SK-N-SH (cell line): ENCODE results near the gene CPM. TPM values are rescaled to one million over a fixed set of nuclear protein-coding genes. Genes with fewer than 3 reads are reported as not detected.
A peak's percentile ranks its signal among the peaks of the same experiment; 100 is the strongest.

Source experiments
- CTCF ChIA-PET: fragments of 300-600, 350-600 bp; formaldehyde crosslinking; extraction: SDS; loops from one replicate; lab custom pipeline; 2021; lab: Yijun Ruan, JAX
- POLR2A ChIA-PET: fragments of 350-600 bp; sonication (Branson Sonifier 250); formaldehyde crosslinking; extraction: SDS; loops from one replicate; lab custom pipeline; 2020; ENCODE audit warnings: antibody characterized with exemption, inconsistent platforms; lab: Yijun Ruan, JAX
- DNase-seq: peaks from one replicate; pipeline ENCODE4 v3.0.0; 2012
- H2AFZ ChIP-seq: fragments of 200-600 bp; sonication (generic); 2 replicates; pipeline ENCODE4 v1.8.1; 2016; ENCODE audit warnings: antibody characterized with exemption, mild to moderate bottlenecking, low read depth
- H3F3A ChIP-seq: fragments of 200-600 bp; sonication (generic); replicated peaks from 2 replicates; pipeline ENCODE3; 2016; ENCODE audit warnings: antibody characterized with exemption, mild to moderate bottlenecking; ENCODE audit not compliant: insufficient read depth
- H3K27ac ChIP-seq, 2 experiments: fragments of 200-500 bp in 1 of 2; fragments of 200-600 bp in 1 of 2; sonication (Bioruptor generic) in 1 of 2; sonication (generic), shearing (Covaris generic) in 1 of 2; 2 replicates each; pipeline versions ENCODE4 v1.5.1 to v1.6.1; 2014 to 2016; ENCODE audit warnings: low read depth in 2 of 2, inconsistent platforms in 1 of 2, low read length in 1 of 2, mild to moderate bottlenecking in 1 of 2, mixed read lengths in 1 of 2
- H3K27me3 ChIP-seq: fragments of 200-600 bp; sonication (generic), shearing (Covaris generic); 2 replicates; pipeline ENCODE4 v1.6.1; 2016; ENCODE audit warnings: mixed run types; ENCODE audit not compliant: insufficient read depth
- H3K36me3 ChIP-seq, 2 experiments: fragments of 200-500 bp in 1 of 2; fragments of 200-600 bp in 1 of 2; sonication (Bioruptor generic) in 1 of 2; sonication (generic) in 1 of 2; replicated peaks in 1 of 2; 2 replicates each; pipeline versions ENCODE3 to v1.5.1; 2014 to 2016; ENCODE audit warnings: low read length in 1 of 2, mild to moderate bottlenecking in 1 of 2; ENCODE audit not compliant: insufficient read depth in 2 of 2, control insufficient read depth in 1 of 2
- H3K4me1 ChIP-seq, 2 experiments: fragments of 200-500 bp in 1 of 2; fragments of 200-600 bp in 1 of 2; sonication (Bioruptor generic) in 1 of 2; sonication (generic), shearing (Covaris generic) in 1 of 2; 2 replicates each; pipeline versions ENCODE4 v1.5.1 to v1.6.1; 2014 to 2016; ENCODE audit warnings: low read depth in 1 of 2, low read length in 1 of 2, mixed run types in 1 of 2; ENCODE audit not compliant: insufficient read depth in 2 of 2, control insufficient read depth in 1 of 2
- H3K4me2 ChIP-seq: fragments of 200-600 bp; sonication (generic), shearing (Covaris generic); 2 replicates; pipeline ENCODE4 v1.6.1; 2017; ENCODE audit warnings: mixed run types
- H3K4me3 ChIP-seq, 2 experiments: fragments of 200-500 bp in 1 of 2; fragments of 200-600 bp in 1 of 2; sonication (Bioruptor generic) in 1 of 2; sonication (generic), shearing (Covaris generic) in 1 of 2; 2 replicates each; pipeline versions ENCODE4 v1.5.1 to v1.8.1; 2014 to 2016; ENCODE audit warnings: low read depth in 2 of 2, inconsistent platforms in 1 of 2, low read length in 1 of 2, mild to moderate bottlenecking in 1 of 2, mixed read lengths in 1 of 2, moderate library complexity in 1 of 2
- H3K79me2 ChIP-seq: fragments of 200-600 bp; sonication (generic); 2 replicates; pipeline ENCODE4 v1.8.1; 2017; ENCODE audit warnings: mild to moderate bottlenecking; ENCODE audit not compliant: insufficient read depth
- H3K9ac ChIP-seq: fragments of 200-600 bp; sonication (generic); 2 replicates; pipeline ENCODE4 v1.6.1; 2017; ENCODE audit warnings: mixed run types
- H3K9me2 ChIP-seq: fragments of 200-600 bp; sonication (generic); 2 replicates; pipeline ENCODE4 v1.6.1; 2017; ENCODE audit warnings: mixed run types
- H3K9me3 ChIP-seq: fragments of 200-600 bp; sonication (generic); 2 replicates; pipeline ENCODE4 v1.6.1; 2017; ENCODE audit warnings: mixed run types, mild to moderate bottlenecking, moderate library complexity
- H4K20me1 ChIP-seq: fragments of 200-600 bp; sonication (generic); 2 replicates; pipeline ENCODE4 v1.6.1; 2017; ENCODE audit warnings: mild to moderate bottlenecking, mixed run types; ENCODE audit not compliant: insufficient read depth
- ELF1 ChIP-seq: IDR thresholded peaks from 2 replicates; pipeline ENCODE4 v1.4.0; 2012
- FOSL2 ChIP-seq: IDR thresholded peaks from 2 replicates; pipeline ENCODE4 v1.4.0; 2012; ENCODE audit warnings: low read depth, mild to moderate bottlenecking, moderate library complexity, borderline replicate concordance
- GABPA ChIP-seq: IDR thresholded peaks from 2 replicates; pipeline ENCODE4 v1.4.0; 2012; ENCODE audit warnings: low read depth, mild to moderate bottlenecking
- GATA2 ChIP-seq: sonication (generic); formaldehyde crosslinking; IDR thresholded peaks from 2 replicates; pipeline ENCODE4 v1.5.0; 2020; ENCODE audit warnings: mild to moderate bottlenecking, missing genetic modification reagents
- MAX ChIP-seq: IDR thresholded peaks from 2 replicates; pipeline ENCODE4 v1.4.0; 2012; ENCODE audit warnings: low read depth
- MEF2A ChIP-seq: IDR thresholded peaks from 2 replicates; pipeline ENCODE4 v1.4.0; 2012; ENCODE audit warnings: low read depth, borderline replicate concordance
- NRF1 ChIP-seq: IDR thresholded peaks from 2 replicates; pipeline ENCODE4 v1.6.1; 2012; ENCODE audit warnings: low read depth, mild to moderate bottlenecking, low read length
- PBX3 ChIP-seq: IDR thresholded peaks from 2 replicates; pipeline ENCODE4; 2012
- POLR2AphosphoS5 ChIP-seq: IDR thresholded peaks from 2 replicates; pipeline ENCODE4 v1.6.1; 2012; ENCODE audit warnings: low read depth, low read length
- RAD21 ChIP-seq: IDR thresholded peaks from 2 replicates; pipeline ENCODE4 v1.6.1; 2012; ENCODE audit warnings: mild to moderate bottlenecking, low read length
- REST ChIP-seq: IDR thresholded peaks from 2 replicates; pipeline ENCODE4 v1.6.1; 2012; ENCODE audit warnings: mild to moderate bottlenecking, low read depth, low read length, moderate library complexity
- SMC3 ChIP-seq: IDR thresholded peaks from 2 replicates; pipeline ENCODE4 v1.6.1; 2012; ENCODE audit warnings: low read depth, low read length, improper control_type of control experiment
- USF1 ChIP-seq: IDR thresholded peaks from 2 replicates; pipeline ENCODE4 v1.4.0; 2012; ENCODE audit warnings: low read depth, borderline replicate concordance
- USF2 ChIP-seq: fragments of 150-350 bp; IDR thresholded peaks from 2 replicates; pipeline ENCODE4 v1.6.1; 2017; ENCODE audit warnings: antibody characterized with exemption, low read length, low read depth, borderline replicate concordance
- YY1 ChIP-seq: IDR thresholded peaks from 2 replicates; pipeline ENCODE4 v1.4.0; 2012; ENCODE audit warnings: low read depth, mild to moderate bottlenecking
- WGBS: methylation state at CpG from one replicate; pipeline ENCODE4 v1.1.6; 2017; ENCODE audit warnings: low lambda C conversion rate; 5-methylcytosine and 5-hydroxymethylcytosine counted together
- polyA plus RNA-seq, 3 experiments: library from polyadenylated mRNA; depleted of rRNA; stranded (reverse); fragments of >200 nt; gene quantifications; 2 replicates each; pipeline ENCODE4 v1.2.3, GENCODE V29; 2012

CPM gene
- polyA plus RNA-seq, 1 of the 3 experiments (the other 2 are of a cell fraction), result 10.8 TPM

GRCh38 chr12:68980476-68981212 is 47.7 kb upstream of the CPM start:
- ChIA-PET POLR2A (no interaction called here), CTCF (no interaction called here)
- Histone ChIP-seq H3K36me3 (no peaks in the 10 kb centered on the region), H2AFZ (no peak overlapping the region), H3K9ac (no peak overlapping the region), H3K79me2 (no peaks in the 10 kb centered on the region), H4K20me1 (no peaks in the 10 kb centered on the region), H3K27ac (no peak overlapping the region), H3K4me1 (no peaks in the 10 kb centered on the region), H3K4me2 (no peak overlapping the region), H3K9me3 (no peaks in the 10 kb centered on the region), H3F3A (no peaks in the 10 kb centered on the region), H3K4me3 (no peak overlapping the region), H3K27me3 (no peaks in the 10 kb centered on the region), H3K9me2 (no peaks in the 10 kb centered on the region)
- TF ChIP-seq ELF1 (no peak), RAD21 (no peak), USF1 (no peak), GABPA (no peak), USF2 (no peak), YY1 (no peak), GATA2 (CRISPR knock-in tag) (no peak), PBX3 (no peak), MAX (no peak), MEF2A (no peak), FOSL2 (no peak), POLR2AphosphoS5 (no peak)
- 32% methylated on average over 7 of the region's 10 CpGs for WGBS
- DNase-seq, result no peak

- no peaks in the 10 kb centered on the region for H4K20me1 ChIP-seq
- H3K27ac ChIP-seq, result no peak overlapping the region
- no peak for DNase-seq
- H3K9ac ChIP-seq, result no peak overlapping the region
- TF ChIP-seq SMC3 (no peak), REST (no peak), USF1 (no peak), POLR2AphosphoS5 (no peak), ELF1 (no peak), USF2 (no peak), NRF1 (no peak)
- H3K4me2 ChIP-seq, result no peak overlapping the region
- 76% methylated on average over 2 of the region's 2 CpGs for WGBS
- H3K4me1 ChIP-seq, result no peaks in the 10 kb centered on the region; a peak in 1 of 4 replicates
- 0 out of 2 replicates have a peak overlapping the region, but pooled peaks have one; percentile 52 for H2AFZ ChIP-seq
- no peaks in the 10 kb centered on the region for H3K9me3 ChIP-seq
- H3K36me3 ChIP-seq, result no peaks in the 10 kb centered on the region
- no peaks in the 10 kb centered on the region for H3K79me2 ChIP-seq
- no peak overlapping the region for H3K4me3 ChIP-seq
- H3K9me2 ChIP-seq, result no peaks in the 10 kb centered on the region
- no peaks in the 10 kb centered on the region for H3F3A ChIP-seq
- POLR2A ChIA-PET, result no interaction called here
- CTCF ChIA-PET, result interaction anchor here (0.8 kb wide), 1 partner anchor 10 kb away, joined by 3 read pairs; no protein-coding TSS in a partner anchor
- H3K27me3 ChIP-seq, result no peaks in the 10 kb centered on the region
Measured at GRCh38 chr12:68978678-68979077, 45.7 kb upstream of the CPM start.
